HEK293 (cell line): ENCODE measurements around the gene PFKM.

Experiments used
- EGR2 ChIP-seq: fragments of 450-650 bp; formaldehyde crosslinking; IDR thresholded peaks from 2 replicates; pipeline ENCODE4 v1.5.1; 2016; ENCODE audit warnings: low read depth, missing biosample characterization, missing genetic modification characterization
- GLI4 ChIP-seq: fragments of 450-650 bp; formaldehyde crosslinking; IDR thresholded peaks from 2 replicates; pipeline ENCODE4 v1.5.1; 2016; ENCODE audit warnings: missing biosample characterization, missing genetic modification characterization
- KLF1 ChIP-seq: fragments of 450-650 bp; formaldehyde crosslinking; IDR thresholded peaks from 2 replicates; pipeline ENCODE4 v1.5.1; 2016; ENCODE audit warnings: missing biosample characterization, missing genetic modification characterization
- PRDM10 ChIP-seq: fragments of 450-650 bp; formaldehyde crosslinking; IDR thresholded peaks from 2 replicates; pipeline ENCODE4 v1.5.1; 2016; ENCODE audit warnings: missing biosample characterization, missing genetic modification characterization
- SCRT1 ChIP-seq: fragments of 450-650 bp; formaldehyde crosslinking; IDR thresholded peaks from 2 replicates; pipeline ENCODE4 v1.5.1; 2016; ENCODE audit warnings: missing biosample characterization, missing genetic modification characterization, borderline replicate concordance
- SCRT2 ChIP-seq: fragments of 450-650 bp; formaldehyde crosslinking; IDR thresholded peaks from 2 replicates; pipeline ENCODE4 v1.5.1; 2016; ENCODE audit warnings: missing biosample characterization, missing genetic modification characterization
- SETDB1 ChIP-seq: IDR thresholded peaks from one replicate; pipeline ENCODE4 v1.6.1; 2017; ENCODE audit warnings: mild to moderate bottlenecking, low read length, moderate library complexity, mixed read lengths; ENCODE audit not compliant: insufficient read length
- TRIM28 ChIP-seq: IDR thresholded peaks from 2 replicates; pipeline ENCODE4 v1.6.1; 2011; ENCODE audit warnings: low read length, control low read depth, borderline replicate concordance
- ZBTB20 ChIP-seq: fragments of 450-650 bp; formaldehyde crosslinking; IDR thresholded peaks from 2 replicates; pipeline ENCODE4 v1.5.1; 2016; ENCODE audit warnings: missing biosample characterization, missing genetic modification characterization
- ZBTB8A ChIP-seq: fragments of 450-650 bp; formaldehyde crosslinking; IDR thresholded peaks from 2 replicates; pipeline ENCODE4 v1.5.1; 2016; ENCODE audit warnings: missing biosample characterization, missing genetic modification characterization
- ZFP69B ChIP-seq: fragments of 450-650 bp; formaldehyde crosslinking; IDR thresholded peaks from 2 replicates; pipeline ENCODE4 v1.5.1; 2016; ENCODE audit warnings: missing biosample characterization, missing genetic modification characterization
- ZNF24 ChIP-seq: fragments of 450-650 bp; formaldehyde crosslinking; IDR thresholded peaks from 2 replicates; pipeline ENCODE4 v1.5.1; 2016; ENCODE audit warnings: missing biosample characterization, missing genetic modification characterization
- ZNF292 ChIP-seq: fragments of 450-650 bp; formaldehyde crosslinking; IDR thresholded peaks from 2 replicates; pipeline ENCODE4 v1.5.1; 2016; ENCODE audit warnings: low read depth, missing biosample characterization, missing genetic modification characterization, borderline replicate concordance
- ZNF335 ChIP-seq: fragments of 450-650 bp; formaldehyde crosslinking; conservative IDR thresholded peaks from 2 replicates; pipeline ENCODE4 v1.5.1; 2016; ENCODE audit warnings: missing biosample characterization, missing genetic modification characterization
- ZNF394 ChIP-seq: fragments of 450-650 bp; formaldehyde crosslinking; IDR thresholded peaks from 2 replicates; pipeline ENCODE4 v1.5.1; 2016; ENCODE audit warnings: missing biosample characterization, missing genetic modification characterization, mild to moderate bottlenecking, moderate library complexity, borderline replicate concordance
- ZNF501 ChIP-seq: fragments of 450-650 bp; formaldehyde crosslinking; IDR thresholded peaks from 2 replicates; pipeline ENCODE4 v1.5.1; 2016; ENCODE audit warnings: missing biosample characterization, missing genetic modification characterization
- ZNF585B ChIP-seq: fragments of 450-650 bp; formaldehyde crosslinking; IDR thresholded peaks from 2 replicates; pipeline ENCODE4 v1.5.1; 2016; ENCODE audit warnings: missing biosample characterization, missing genetic modification characterization
- ZNF621 ChIP-seq: fragments of 450-650 bp; formaldehyde crosslinking; IDR thresholded peaks from 2 replicates; pipeline ENCODE4 v1.5.1; 2017; ENCODE audit warnings: missing biosample characterization, missing genetic modification characterization
- ZNF645 ChIP-seq: fragments of 450-650 bp; formaldehyde crosslinking; IDR thresholded peaks from 2 replicates; pipeline ENCODE4; 2016; ENCODE audit warnings: missing biosample characterization, missing genetic modification characterization
- ZNF677 ChIP-seq: fragments of 450-650 bp; IDR thresholded peaks from 2 replicates; pipeline ENCODE4 v1.5.0; 2018; ENCODE audit warnings: missing biosample characterization, mild to moderate bottlenecking, missing genetic modification characterization, moderate library complexity
- ZNF785 ChIP-seq: fragments of 450-650 bp; formaldehyde crosslinking; IDR thresholded peaks from 2 replicates; pipeline ENCODE4 v1.5.1; 2016; ENCODE audit warnings: missing biosample characterization, missing genetic modification characterization
- ZNF791 ChIP-seq: fragments of 450-650 bp; formaldehyde crosslinking; IDR thresholded peaks from 2 replicates; pipeline ENCODE4 v1.5.1; 2016; ENCODE audit warnings: missing biosample characterization, missing genetic modification characterization
- ZNF830 ChIP-seq: fragments of 450-650 bp; IDR thresholded peaks from 2 replicates; pipeline ENCODE4 v1.5.0; 2018; ENCODE audit warnings: missing biosample characterization, missing genetic modification characterization, low read depth, mild to moderate bottlenecking, moderate library complexity
- ZNF843 ChIP-seq: fragments of 450-650 bp; formaldehyde crosslinking; IDR thresholded peaks from 2 replicates; pipeline ENCODE4 v1.5.1; 2016; ENCODE audit warnings: missing biosample characterization, missing genetic modification characterization
- ZSCAN16 ChIP-seq: fragments of 450-650 bp; formaldehyde crosslinking; IDR thresholded peaks from 2 replicates; pipeline ENCODE4 v1.5.1; 2016; ENCODE audit warnings: missing biosample characterization, missing genetic modification characterization
- ZSCAN18 ChIP-seq: fragments of 450-650 bp; formaldehyde crosslinking; IDR thresholded peaks from 2 replicates; pipeline ENCODE4 v1.5.1; 2016; ENCODE audit warnings: missing biosample characterization, missing genetic modification characterization
- TF ChIP-seq, protein P1 (sequence below): fragments of 450-650 bp; formaldehyde crosslinking; IDR thresholded peaks from 2 replicates; pipeline ENCODE4 v1.5.1; 2016; ENCODE audit warnings: missing biosample characterization, missing genetic modification characterization
- TF ChIP-seq, protein P2 (sequence below): fragments of 450-650 bp; formaldehyde crosslinking; IDR thresholded peaks from 2 replicates; pipeline ENCODE4 v1.5.1; 2016; ENCODE audit warnings: missing biosample characterization, missing genetic modification characterization
- TF ChIP-seq, protein P3 (sequence below): fragments of 450-650 bp; formaldehyde crosslinking; IDR thresholded peaks from 2 replicates; pipeline ENCODE4 v1.5.1; 2016; ENCODE audit warnings: missing biosample characterization, missing genetic modification characterization

PFKM gene

DNA sequence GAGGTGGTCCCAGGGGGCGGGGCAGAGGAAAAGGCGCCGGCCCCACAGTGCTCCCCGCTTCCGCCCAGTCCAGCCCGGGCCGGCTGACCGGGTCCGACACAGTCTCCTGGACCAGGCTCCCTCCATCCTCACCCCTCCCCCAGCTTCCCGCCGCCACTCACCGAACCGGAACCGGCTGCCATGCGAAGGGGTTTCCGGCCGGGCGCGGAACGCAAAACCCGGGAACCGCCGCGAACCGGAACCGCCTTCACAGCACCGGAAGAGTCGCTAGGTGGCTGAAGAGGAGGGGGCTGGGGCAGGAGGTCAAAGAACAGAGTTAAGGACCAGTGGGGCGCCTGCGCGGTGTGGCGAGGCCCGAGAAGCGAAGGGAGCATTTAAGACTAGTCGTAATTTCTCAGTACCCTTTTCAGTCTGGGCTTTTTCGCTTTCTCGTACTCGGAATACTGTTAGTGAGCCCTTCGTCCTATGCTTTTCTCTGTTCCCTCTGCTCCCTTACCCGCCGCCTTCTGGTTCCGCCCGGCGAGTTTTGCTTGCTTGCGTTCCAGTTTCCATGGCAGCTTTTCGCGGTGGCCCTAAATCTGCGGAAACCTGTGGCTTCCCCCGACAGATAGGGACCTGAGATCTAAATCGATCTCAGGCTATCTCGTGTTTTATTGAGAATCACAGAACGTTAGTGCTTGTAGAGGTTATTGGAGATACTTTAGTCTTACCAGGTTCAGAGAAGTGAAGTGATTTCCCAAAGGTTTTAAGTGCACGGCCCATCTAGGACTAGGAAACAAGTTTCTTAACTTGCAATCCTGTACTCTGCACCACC lies 13.1 kb upstream of the PFKM start, which contains the start of gene SENP1 (continued):
- TF ChIP-seq, protein P1, sequence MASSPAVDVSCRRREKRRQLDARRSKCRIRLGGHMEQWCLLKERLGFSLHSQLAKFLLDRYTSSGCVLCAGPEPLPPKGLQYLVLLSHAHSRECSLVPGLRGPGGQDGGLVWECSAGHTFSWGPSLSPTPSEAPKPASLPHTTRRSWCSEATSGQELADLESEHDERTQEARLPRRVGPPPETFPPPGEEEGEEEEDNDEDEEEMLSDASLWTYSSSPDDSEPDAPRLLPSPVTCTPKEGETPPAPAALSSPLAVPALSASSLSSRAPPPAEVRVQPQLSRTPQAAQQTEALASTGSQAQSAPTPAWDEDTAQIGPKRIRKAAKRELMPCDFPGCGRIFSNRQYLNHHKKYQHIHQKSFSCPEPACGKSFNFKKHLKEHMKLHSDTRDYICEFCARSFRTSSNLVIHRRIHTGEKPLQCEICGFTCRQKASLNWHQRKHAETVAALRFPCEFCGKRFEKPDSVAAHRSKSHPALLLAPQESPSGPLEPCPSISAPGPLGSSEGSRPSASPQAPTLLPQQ (tag by site-specific recombination) = peak; percentile 74; the same call in 1 of the 2 replicates
- TF ChIP-seq ZNF292 (tag by site-specific recombination) (no peak), ZNF791 (tag by site-specific recombination) (no peak), SCRT2 (tag by site-specific recombination) (peak; percentile 98), KLF1 (tag by site-specific recombination) (peak; percentile 47; the same call in 1 of the 2 replicates), SETDB1 (no peak), ZNF394 (tag by site-specific recombination) (peak; percentile 50), ZNF585B (0 out of 2 replicates have a peak, but pooled peaks have one; percentile 16), ZSCAN16 (tag by site-specific recombination) (no peak), ZSCAN18 (tag by site-specific recombination) (0 out of 2 replicates have a peak, but pooled peaks have one; percentile 33), ZNF843 (tag by site-specific recombination) (peak; percentile 69; the same call in 1 of the 2 replicates), ZBTB8A (tag by site-specific recombination) (peak; percentile 63), PRDM10 (tag by site-specific recombination) (peak; percentile 83), ZBTB20 (peak; percentile 88; the same call in 1 of the 2 replicates), ZNF645 (tag by site-specific recombination) (no peak), ZNF830 (tag by site-specific recombination) (no peak), ZNF24 (tag by site-specific recombination) (peak; percentile 71; the same call in 1 of the 2 replicates), ZNF335 (tag by site-specific recombination) (peak; percentile 52), ZNF501 (tag by site-specific recombination) (peak; percentile 98), TRIM28 (0 out of 2 replicates have a peak, but pooled peaks have one; percentile 49), ZNF621 (tag by site-specific recombination) (no peak), SCRT1 (tag by site-specific recombination) (peak; percentile 93), ZNF677 (tag by site-specific recombination) (no peak), ZNF785 (tag by site-specific recombination) (0 out of 2 replicates have a peak, but pooled peaks have one; percentile 45), GLI4 (tag by site-specific recombination) (peak; percentile 89), EGR2 (tag by site-specific recombination) (0 out of 2 replicates have a peak, but pooled peaks have one; percentile 2), ZFP69B (tag by site-specific recombination) (peak; percentile 69)
- TF ChIP-seq, protein P2, sequence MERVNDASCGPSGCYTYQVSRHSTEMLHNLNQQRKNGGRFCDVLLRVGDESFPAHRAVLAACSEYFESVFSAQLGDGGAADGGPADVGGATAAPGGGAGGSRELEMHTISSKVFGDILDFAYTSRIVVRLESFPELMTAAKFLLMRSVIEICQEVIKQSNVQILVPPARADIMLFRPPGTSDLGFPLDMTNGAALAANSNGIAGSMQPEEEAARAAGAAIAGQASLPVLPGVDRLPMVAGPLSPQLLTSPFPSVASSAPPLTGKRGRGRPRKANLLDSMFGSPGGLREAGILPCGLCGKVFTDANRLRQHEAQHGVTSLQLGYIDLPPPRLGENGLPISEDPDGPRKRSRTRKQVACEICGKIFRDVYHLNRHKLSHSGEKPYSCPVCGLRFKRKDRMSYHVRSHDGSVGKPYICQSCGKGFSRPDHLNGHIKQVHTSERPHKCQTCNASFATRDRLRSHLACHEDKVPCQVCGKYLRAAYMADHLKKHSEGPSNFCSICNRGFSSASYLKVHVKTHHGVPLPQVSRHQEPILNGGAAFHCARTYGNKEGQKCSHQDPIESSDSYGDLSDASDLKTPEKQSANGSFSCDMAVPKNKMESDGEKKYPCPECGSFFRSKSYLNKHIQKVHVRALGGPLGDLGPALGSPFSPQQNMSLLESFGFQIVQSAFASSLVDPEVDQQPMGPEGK (tag by site-specific recombination) = peak; percentile 88
- TF ChIP-seq, protein P3, sequence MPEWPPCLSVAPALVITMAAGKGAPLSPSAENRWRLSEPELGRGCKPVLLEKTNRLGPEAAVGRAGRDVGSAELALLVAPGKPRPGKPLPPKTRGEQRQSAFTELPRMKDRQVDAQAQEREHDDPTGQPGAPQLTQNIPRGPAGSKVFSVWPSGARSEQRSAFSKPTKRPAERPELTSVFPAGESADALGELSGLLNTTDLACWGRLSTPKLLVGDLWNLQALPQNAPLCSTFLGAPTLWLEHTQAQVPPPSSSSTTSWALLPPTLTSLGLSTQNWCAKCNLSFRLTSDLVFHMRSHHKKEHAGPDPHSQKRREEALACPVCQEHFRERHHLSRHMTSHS (tag by site-specific recombination) = 0 out of 2 replicates have a peak, but pooled peaks have one; percentile 6
